ENCODE measurements around the gene FBXL2.

Gene FBXL2

GRCh38 chr3:33372218-33373081 is 95.2 kb downstream of the FBXL2 start:
- TF ChIP-seq, protein P1, sequence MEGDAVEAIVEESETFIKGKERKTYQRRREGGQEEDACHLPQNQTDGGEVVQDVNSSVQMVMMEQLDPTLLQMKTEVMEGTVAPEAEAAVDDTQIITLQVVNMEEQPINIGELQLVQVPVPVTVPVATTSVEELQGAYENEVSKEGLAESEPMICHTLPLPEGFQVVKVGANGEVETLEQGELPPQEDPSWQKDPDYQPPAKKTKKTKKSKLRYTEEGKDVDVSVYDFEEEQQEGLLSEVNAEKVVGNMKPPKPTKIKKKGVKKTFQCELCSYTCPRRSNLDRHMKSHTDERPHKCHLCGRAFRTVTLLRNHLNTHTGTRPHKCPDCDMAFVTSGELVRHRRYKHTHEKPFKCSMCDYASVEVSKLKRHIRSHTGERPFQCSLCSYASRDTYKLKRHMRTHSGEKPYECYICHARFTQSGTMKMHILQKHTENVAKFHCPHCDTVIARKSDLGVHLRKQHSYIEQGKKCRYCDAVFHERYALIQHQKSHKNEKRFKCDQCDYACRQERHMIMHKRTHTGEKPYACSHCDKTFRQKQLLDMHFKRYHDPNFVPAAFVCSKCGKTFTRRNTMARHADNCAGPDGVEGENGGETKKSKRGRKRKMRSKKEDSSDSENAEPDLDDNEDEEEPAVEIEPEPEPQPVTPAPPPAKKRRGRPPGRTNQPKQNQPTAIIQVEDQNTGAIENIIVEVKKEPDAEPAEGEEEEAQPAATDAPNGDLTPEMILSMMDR (IDR thresholded peaks at IDR 0.05; ENCODE audit: low read depth, low read length), result peak; percentile 96
- DNase-seq (ENCODE audit: extremely low read depth, low read depth), result no peak

DNA sequence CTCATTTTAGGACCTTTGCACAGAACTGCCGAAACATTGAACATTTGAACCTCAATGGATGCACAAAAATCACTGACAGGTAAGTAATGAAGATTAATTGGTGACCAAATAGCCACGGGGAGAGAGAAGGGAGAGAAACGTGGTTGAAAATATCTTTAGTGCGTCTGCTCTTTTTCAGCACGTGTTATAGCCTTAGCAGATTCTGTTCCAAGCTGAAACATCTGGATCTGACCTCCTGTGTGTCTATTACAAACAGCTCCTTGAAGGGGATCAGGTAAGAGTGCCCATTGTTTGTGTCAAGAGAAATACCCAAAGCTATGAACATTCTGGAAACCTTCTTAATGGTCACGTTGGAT is 95.8 kb downstream of the FBXL2 start:
- TF ChIP-seq, protein P1 (IDR thresholded peaks at IDR 0.05; ENCODE audit: low read depth, low read length), result no peak
- DNase-seq (ENCODE audit: extremely low read depth, low read depth), result no peak

GRCh38 chr3:33377489-33377888 is 100.2 kb downstream of the FBXL2 start:
- TF ChIP-seq, protein P1 (IDR thresholded peaks at IDR 0.05; ENCODE audit: low read depth, low read length), result no peak
- no peak for DNase-seq (ENCODE audit: extremely low read depth, low read depth)

GRCh38 chr3:33377931-33378330 is 100.7 kb downstream of the FBXL2 start:
- TF ChIP-seq, protein P1 (IDR thresholded peaks at IDR 0.05; ENCODE audit: low read depth, low read length), result no peak
- no peak for DNase-seq (ENCODE audit: extremely low read depth, low read depth)

DNA sequence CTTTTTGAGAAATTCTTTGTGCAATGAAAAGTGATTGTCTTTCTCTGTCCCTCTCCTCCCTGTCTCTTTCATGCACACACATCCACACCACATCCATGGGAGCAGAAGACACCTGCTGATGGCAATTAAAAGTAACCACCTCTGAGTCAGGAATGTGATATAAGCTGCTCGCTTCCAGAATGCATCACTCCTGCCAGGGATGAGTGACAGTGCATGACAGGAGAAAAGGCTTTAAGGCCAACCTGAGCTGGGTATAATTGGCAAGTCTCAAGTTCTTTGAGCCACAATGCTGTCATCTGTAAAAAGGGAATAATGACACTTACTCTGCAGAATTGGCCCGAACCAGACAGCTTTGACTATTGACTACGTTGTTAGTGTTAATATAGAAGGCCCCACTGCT is 103.4 kb downstream of the FBXL2 start:
- no peak for DNase-seq (ENCODE audit: extremely low read depth, low read depth)
- TF ChIP-seq, protein P1 (IDR thresholded peaks at IDR 0.05; ENCODE audit: low read depth, low read length), result no peak

- TF ChIP-seq, protein P1 (IDR thresholded peaks at IDR 0.05; ENCODE audit: low read depth, low read length), result no peak
- DNase-seq (ENCODE audit: extremely low read depth, low read depth), result no peak
Measured at GRCh38 chr3:33383951-33384350, 106.7 kb downstream of the FBXL2 start.

- TF ChIP-seq, protein P1 (IDR thresholded peaks at IDR 0.05; ENCODE audit: low read depth, low read length), result no peak
- DNase-seq (ENCODE audit: extremely low read depth, low read depth), result no peak
Measured at GRCh38 chr3:33385423-33385822, 108.2 kb downstream of the FBXL2 start.
